NCI-H2227 (cell line): ENCODE measurements around the gene KRTAP10-7.
"Not testable (repeated sequence)": the region's sequence is repeated elsewhere in the genome, so short reads cannot be mapped to it uniquely, and the experiment has no call there.

ENCODE experiments used
- DNase-seq: peaks from one replicate; lab custom pipeline; 2025; ENCODE audit not compliant: unreplicated experiment; lab: John Stamatoyannopoulos, UW

The KRTAP10-7 gene

DNA sequence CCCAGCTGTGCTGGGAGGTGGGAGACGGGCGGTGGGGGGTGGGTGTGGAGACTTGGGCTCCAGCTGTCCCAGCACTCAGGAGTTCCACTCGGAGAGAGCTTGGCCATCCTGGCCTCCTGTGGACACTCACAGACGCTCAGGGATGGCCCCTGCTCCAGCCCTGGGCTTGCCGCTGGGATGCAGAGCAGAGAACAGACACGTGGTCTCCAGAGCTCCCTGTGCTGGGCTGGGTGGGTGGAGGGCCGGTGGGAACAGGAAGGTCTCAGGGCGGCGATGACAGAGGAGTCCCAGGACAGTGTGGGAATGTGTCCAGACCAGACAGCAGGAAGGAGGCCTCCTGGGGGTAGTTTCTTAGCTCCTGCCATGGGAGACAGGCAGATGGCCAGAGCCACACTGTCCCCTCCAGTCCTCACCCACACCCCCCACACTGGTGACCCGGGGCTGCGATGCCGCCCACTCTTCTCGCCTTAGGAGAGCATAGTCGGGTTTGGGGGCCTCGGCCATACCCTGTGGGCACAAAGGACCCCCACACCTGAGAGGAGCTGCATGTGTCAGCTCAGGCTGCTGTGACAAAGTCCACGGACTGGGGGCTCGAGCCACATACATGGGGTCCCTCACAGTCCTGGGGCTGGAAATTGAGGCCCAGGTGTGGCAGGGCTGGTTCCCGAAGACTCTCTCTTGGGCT is 28.5 kb downstream of the KRTAP10-7 start:
- DNase-seq: no peak

DNA sequence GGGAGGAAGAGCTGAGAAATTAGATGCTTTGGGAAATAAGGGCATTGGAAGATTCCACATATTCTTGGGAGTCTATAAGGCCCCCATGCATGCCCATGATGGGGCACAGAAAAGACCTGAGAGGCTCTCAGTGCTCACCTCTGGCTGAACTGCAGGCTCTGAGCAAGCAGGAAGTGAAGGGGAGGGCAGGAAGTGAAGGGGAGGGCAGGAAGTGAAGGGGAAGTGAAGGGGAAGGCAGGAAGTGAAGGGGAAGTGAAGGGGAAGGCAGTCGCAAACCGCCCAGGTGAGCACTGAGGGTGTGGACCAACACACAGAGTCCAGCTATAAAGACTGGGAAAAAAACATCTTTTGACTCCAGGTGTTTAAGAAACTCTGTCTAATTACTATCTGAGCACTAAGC is 30.0 kb downstream of the KRTAP10-7 start:
- no peak for DNase-seq

DNA sequence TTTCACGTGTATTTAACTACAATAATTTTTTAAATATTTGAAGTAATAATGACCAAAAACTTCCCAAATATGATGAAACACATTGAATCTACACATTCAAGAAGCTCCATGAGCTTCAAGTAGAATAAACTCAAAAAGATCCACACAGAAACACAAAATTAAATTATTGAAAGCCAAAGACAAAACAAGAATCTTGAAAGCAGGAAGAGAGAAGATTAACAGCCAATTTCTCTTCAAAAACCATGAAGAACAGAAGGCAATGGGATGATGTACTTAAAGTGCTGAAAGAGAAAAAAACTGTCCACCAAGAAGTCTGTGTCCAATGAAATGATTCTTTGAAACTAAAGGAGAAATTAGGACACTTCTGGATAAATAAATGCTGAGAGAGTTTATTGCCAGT is 31.7 kb downstream of the KRTAP10-7 start:
- no peak for DNase-seq

DNA sequence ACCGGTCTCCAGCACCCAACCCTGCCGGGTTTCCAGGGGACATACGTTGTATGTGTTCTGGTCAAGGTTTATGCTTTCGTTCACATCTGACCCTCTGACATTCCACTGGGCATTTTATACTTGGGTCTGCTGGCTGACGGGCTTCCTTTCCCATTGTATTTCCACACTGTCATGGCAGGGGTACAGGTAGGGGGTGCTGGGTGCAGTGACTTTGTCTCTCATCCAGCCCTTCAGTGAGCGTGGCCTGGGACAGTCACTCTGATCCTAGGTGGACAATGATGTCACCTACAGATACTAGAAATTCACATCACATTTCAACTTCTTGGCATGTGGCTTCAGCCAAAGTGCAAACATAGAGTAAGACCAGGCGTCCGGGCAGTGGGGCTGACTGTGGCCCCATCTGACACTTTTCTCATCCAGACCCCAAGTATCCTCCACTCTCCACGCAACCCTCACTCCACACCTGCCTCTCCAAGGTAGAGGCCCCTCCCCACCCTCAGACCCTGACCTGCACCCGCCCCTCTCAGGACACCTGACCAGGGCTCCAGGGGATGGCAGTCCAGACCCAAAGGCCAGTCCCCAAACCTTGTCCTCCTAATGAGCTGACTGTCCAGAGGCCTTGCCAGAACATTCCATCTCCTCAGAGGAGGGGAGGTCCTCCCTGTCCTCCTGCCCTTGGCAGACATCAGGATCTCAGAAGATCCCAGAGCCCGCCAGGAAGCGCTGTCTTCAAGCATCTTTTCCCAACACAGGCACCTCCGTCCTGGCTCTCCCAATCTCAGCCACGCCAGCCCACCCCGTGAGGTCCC is 36.0 kb downstream of the KRTAP10-7 start:
- no peak for DNase-seq

DNA sequence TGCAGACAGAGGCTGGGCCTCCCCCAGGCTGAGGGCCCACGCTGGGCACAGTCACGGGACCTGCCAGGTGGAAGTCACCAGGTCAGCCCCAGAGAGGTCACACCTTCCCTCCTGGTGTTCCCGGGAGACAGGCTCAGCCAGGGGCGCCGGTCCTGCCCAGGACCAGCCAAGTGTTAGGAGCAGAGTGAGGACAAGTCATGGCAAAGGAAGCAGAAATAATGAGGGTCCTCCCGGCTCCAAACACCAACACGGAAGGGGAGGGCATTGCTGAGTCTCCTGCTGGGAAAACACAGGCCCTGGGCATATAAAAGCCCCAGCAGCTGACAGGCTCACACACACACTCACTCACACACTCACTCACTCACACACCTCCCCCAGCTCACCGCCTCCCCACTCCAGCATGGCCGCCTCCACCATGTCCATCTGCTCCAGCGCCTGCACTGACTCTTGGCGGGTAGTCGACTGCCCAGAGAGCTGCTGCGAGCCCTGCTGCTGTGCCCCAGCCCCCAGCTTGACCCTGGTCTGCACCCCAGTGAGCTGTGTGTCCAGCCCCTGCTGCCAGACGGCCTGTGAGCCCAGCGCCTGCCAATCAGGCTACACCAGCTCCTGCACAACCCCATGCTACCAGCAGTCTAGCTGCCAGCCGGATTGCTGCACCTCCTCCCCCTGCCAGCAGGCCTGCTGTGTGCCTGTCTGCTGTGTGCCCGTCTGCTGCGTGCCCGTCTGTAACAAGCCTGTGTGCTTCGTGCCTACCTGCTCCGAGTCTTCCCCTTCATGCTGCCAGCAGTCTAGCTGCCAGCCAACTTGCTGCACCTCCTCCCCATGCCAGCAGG is 36.8 kb downstream of the KRTAP10-7 start, which contains the start of gene KRTAP10-10:
TSS of gene KRTAP10-10 (plus strand) at position 339 of the 833 bp plus-strand sequence. CDS start at position 401, 62 bp downstream.
- peak; percentile 66 for DNase-seq

DNA sequence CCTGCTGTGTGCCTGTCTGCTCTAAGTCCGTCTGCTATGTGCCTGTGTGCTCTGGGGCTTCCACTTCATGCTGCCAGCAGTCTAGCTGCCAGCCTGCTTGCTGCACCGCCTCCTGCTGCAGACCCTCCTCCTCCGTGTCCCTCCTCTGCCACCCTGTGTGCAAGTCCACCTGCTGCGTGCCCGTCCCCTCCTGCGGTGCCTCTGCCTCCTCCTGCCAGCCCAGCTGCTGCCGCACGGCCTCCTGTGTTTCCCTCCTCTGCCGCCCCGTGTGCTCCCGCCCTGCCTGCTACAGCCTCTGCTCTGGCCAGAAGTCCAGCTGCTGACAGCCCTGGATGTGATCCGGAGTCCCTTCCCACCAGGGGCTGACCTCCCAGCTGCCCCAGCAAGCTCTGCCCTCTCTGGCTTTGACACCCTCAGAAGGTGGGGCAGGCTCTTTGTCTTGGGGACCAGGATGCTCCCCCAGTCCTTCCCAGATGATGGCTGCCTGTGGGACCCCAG is 37.5 kb downstream of the KRTAP10-7 start:
- DNase-seq: not testable (repeated sequence)

DNA sequence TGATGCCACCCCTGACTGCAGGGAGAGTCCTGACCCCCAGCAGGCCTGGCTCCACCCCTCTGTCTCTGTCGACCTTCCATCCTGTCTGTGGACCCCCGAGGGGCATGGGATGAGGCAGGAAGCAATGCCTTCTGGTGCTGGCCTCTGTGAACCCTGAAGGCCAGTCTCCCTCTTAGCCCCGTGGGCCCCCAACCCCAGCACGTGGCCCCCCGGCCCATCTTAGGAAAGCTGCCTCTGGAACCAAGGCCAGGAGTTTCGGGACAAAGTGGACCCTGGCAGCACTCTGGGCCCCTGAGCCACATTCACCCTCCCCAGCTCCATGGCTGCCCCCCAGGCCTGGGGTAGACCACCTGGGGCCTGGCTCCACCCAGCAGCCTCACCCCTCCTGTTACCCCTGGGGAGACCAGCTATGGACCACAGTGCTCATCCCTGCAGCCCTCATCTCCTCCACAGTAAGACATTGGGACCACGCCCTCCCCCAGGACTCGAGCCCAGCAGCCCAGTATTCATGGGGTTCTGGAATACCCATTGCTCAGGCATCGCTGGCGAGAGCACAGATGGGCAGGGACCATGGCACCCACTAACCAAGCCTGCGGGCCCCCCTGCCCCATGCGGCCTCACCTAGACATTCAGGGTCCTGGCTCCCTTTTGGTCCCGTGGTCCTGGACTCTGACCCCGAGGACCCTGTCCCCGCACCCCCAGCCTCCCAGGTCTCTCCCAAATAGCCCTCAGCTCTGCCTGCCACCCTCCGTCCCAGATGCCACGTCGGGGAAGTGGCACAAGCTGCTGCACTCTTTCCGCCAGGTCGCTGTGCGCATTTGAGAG is 38.3 kb downstream of the KRTAP10-7 start:
- DNase-seq: not testable (repeated sequence)

DNA sequence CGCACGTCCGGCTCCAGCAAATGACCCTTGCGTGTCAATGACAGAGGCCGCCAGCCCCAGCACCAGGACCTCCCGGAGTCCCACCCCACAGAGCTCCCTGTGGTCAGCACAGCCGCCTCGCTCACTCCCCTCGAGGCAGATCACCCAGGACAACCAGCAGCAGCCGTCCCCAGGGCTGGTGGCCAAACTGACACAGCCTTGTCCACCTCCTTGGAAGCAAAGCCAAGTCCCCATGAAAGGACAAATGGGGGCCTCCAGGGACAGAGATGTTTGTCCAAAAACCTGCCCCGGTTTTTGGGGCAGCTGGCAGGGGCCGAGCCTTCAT is 38.9 kb downstream of the KRTAP10-7 start:
- DNase-seq: no peak

DNA sequence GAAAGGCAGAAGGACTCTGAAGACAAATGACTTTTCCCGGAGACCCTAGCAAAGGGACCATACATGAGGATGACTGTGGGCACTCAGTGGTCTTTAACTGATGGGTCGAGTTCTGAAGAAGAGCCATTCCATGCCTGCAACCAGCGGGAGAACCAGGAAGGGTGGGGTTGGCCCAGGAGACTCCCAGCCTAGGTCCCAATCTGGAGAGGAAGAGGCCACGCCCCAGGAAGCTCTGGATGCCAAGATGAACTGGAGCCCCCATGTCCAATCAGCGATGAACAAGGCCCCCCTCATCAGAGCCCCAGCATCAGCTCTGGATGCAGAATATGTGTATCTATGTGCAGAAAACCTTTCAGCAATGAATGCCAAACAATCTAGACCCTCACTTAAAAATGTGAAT is 40.4 kb downstream of the KRTAP10-7 start:
- DNase-seq: no peak

DNA sequence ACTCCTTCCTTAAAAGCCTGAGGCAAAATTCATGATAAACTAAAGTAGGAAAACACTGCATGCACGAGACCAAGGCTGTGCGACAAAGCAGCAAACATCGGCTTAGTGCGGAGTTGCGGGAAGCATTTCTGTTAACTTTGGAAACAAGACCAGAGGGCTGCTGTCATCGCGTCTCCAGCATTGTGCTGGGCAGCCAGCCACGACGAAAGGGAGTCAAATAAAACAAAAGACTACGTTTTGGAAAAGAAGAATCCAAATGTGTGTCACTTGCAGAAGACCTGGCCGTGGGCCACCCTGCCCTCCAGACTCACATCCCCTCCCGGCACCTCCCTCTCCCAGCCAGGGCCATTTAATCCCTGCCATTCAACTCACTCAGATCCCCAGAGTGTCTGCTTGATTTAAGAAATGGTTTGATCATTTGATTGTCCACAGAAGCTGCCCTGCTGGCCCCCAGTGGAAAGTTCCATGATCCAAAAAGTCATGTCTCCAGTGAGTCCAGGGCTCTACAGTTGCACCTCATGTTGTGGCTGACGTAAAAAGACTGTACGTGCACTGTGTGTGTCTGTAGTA is 43.4 kb downstream of the KRTAP10-7 start:
- DNase-seq: no peak

DNA sequence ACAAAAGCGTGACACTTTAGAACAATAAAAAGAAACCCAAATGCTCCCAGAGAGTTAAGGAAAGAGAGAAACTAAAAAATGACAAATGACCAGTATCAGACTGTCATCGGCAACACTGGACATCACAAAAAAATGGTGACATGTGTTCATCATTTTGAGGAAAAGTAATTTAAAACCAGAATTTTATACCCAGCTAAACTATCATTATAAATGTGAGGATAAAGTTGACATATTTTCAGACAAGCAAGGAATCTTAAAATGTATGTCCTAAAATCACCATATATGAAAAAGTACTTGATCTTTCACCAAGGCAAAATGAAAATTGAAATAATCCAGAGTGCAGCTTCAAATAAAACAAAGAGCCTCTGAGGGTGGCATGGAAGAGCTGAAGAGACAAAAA is 44.5 kb downstream of the KRTAP10-7 start:
- DNase-seq: no peak

DNA sequence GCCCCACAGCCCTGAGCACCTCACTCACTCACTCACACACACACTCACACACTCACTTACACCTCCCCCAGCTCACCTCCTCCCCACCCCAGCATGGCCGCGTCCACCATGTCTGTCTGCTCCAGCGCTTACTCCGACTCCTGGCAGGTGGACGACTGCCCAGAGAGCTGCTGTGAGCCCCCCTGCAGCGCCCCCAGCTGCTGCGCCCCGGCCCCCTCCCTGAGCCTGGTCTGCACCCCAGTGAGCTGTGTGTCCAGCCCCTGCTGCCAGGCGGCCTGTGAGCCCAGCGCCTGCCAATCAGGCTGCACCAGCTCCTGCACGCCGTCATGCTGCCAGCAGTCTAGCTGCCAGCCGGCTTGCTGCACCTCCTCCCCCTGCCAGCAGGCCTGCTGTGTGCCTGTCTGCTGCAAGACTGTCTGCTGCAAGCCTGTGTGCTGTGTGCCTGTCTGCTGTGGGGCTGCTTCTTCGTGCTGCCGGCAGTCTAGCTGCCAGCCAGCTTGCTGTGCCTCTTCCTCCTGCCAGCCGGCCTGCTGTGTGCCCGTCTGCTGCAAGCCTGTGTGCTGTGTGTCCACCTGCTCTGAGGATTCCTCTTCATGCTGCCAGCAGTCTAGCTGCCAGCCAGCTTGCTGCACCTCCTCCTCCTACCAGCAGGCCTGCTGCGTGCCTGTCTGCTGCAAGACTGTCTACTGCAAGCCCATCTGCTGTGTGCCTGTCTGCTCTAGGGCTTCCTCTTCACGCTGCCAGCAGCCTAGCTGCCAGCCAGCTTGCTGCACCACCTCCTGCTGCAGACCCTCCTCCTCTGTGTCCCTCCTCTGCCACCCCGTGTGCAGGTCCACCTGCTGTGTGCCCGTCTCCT is 46.2 kb downstream of the KRTAP10-7 start, which contains the start of gene KRTAP10-11:
TSS of gene KRTAP10-11 (plus strand) at position 49 of the 856 bp plus-strand sequence. CDS start at position 94, 45 bp downstream.
- peak; percentile 23 for DNase-seq

DNA sequence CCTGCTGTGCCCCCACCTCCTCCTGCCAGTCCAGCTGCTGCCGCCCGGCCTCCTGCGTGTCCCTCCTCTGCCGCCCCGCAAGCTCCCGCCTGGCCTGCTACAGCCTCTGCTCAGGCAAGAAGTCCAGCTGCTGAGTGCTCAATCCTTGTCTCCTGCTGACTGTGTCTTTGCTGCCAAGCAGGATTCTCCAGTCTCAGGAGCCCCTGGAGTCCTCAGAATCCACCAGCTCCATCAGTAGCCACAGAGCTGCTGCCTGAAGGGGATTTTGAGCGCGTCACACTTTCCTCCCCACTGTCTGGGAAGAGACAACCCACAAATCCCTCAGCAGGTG is 46.8 kb downstream of the KRTAP10-7 start:
- DNase-seq: no peak

DNA sequence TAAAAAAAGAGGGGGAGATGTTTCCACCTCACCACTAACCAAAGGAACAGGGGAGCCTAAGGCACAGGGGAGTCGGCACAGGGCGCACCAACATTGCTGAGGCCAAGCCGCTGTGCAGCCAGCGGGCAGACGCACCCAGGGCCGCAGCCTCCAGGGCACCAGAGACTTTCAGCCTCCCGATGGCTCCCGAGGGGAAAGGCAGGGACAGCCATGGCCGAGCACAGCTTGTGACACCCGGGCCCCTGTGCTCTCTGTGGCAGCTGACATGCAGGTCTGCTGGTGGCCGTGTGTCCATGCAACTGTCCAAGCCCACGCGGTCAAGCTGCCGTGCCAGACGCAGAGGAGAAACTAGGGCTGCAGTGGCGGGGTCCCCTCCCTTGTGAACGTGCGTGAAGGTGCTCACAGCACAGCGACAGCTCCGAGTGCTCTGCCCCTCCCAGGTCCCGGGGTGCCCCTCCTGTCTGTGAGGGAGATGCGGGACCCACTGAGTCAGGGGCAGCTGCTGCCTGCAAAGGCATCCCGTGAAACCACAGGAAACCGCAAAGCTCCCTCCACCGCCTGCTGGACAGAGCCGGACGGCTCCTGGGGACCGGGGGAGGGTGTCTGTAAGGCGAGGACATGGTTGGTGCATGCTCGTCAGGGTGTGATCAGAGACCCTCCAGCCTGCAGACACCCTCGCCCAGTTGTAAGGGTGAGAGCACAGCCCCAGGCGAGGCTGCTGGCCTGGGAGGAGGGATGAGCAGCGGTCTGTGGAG is 48.3 kb downstream of the KRTAP10-7 start:
- no peak for DNase-seq

DNA sequence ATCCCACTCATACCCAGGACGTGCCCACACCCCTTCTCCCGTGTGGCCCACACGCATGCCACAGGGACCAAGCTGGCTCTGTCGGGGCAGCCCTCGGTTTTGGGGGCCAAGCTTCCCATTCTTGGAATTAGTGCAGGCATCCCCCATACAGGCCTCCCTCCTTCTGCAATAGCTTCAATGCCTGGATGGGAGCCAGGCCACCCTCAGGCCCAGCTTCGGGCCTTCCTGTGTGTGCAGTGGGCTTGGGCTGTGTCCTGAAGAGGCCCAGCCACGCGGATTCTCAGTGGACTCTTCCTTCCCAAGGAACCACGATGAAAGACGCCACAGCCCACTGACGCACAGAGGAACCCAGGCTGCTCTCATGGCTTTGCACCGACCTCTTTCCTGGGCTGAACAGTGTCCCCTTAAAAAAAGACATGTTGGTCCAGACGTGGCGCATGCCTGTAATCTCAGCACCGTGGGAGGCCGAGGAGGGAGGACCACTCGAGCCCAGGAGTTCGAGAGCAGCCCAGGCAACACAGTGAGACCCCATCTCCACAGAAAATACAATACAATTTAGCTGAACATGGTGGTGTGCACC is 49.2 kb downstream of the KRTAP10-7 start:
- no peak for DNase-seq

DNA sequence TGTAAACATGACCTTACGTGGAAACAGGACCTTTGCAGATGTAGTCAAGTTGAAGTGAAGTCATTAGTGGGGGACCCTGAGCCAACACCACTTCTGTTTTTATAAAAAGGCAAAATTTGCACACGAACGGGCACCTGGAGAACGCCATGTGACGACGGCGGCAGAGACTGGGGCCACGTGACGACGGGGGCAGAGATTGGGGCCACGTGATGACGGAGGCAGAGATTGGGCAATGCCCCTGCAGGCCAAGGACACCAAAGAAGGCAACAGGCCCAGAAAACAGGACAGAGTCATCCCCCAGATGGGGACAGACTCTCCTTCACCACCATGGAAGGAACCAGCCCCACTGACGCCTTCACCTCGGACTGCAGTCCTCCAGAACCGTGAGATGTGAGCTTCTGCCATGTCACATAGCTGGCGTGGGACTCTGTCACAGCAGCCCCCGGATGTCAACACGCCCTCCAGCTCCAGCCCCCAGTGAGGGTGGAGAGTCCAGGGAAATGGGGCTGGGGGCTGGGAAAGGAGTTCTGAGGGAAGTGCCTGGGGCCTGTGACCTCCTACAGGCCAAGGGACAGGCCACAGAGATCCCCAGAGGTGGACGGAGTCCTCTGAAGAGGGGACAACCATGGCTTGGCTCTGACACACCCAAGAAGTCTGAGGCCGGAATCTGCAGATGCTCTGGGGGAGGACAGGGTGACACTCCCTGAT is 50.0 kb downstream of the KRTAP10-7 start:
- no peak for DNase-seq

DNA sequence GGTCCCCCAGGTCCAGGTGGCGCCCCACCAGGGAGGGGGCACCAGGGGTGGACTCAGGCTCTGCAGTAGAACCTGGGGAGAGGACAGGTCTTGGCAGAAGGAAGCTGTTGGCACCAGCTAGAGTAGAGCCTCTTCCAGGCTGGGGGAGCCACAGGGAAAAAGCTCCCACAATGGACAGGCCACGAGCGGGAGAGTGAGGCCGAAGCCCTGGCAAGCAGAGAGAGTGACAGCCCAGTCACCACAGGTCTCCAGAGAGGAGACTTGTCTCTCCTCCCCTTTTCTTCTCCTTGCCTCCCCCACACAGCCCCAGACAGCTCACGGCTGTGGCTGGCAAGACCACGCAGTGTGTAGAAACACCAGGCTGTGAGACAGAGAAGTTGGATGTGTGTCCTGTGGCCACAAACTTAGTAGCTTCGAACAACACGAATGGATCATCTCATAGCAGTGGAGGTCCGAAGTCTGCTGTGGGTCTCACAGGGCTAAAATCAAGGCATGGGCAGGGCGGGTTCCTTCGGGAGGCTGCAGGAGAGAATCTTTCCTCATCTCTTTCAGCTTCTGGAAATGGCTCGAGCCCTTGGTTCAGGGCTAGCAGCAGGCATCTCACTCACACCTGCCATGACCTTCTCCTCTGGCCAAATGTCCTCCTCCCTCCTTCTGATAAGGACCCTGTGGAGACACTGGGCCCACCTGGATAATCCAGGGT is 50.7 kb downstream of the KRTAP10-7 start:
- no peak for DNase-seq
